Fibroblast of villous mesenchyme (primary cell): ENCODE measurements around the gene PTPRH. TPM values are rescaled to one million over a fixed set of nuclear protein-coding genes. Genes with fewer than 3 reads are reported as not detected.

Experiments used
- DNase-seq: peaks from one replicate; pipeline ENCODE4 v3.0.0-alpha.2; 2010; ENCODE audit warnings: low read depth
- H3K4me3 ChIP-seq: 2 replicates; pipeline ENCODE4 v1.5.1; 2011; ENCODE audit warnings: low read depth, mild to moderate bottlenecking, low read length
- CTCF ChIP-seq: IDR thresholded peaks from 2 replicates; pipeline ENCODE4 v1.5.1; 2012; ENCODE audit warnings: low read depth, mild to moderate bottlenecking, low read length; ENCODE audit not compliant: insufficient read depth
- total RNA-seq: library from RNA; depleted of rRNA; stranded (reverse); fragments of >200 nt; gene quantifications from 2 replicates; pipeline ENCODE4 v1.2.3, GENCODE V29; 2012

PTPRH gene
- total RNA-seq, 1 donor = 3.9 TPM

- no peak for TF ChIP-seq CTCF
- no peak overlapping the region for H3K4me3 ChIP-seq
- DNase-seq = no peak
Observed at GRCh38 chr19:55160986-55161365, 48.3 kb downstream of the PTPRH start.

- peak; percentile 77 for DNase-seq
- peak; percentile 92 for TF ChIP-seq CTCF
- H3K4me3 ChIP-seq = no peak overlapping the region
Observed at GRCh38 chr19:55160128-55160985, 48.9 kb downstream of the PTPRH start.

- peak; percentile 77 for DNase-seq
- TF ChIP-seq CTCF = no peak
- H3K4me3 ChIP-seq = no peak overlapping the region
Observed at GRCh38 chr19:55158848-55159749, 50.2 kb downstream of the PTPRH start.

GRCh38 chr19:55158423-55158822 is 50.9 kb downstream of the PTPRH start:
- TF ChIP-seq CTCF = no peak
- DNase-seq = no peak
- H3K4me3 ChIP-seq = no peak overlapping the region

GRCh38 chr19:55157064-55157908 is 52.0 kb downstream of the PTPRH start, which contains the start of gene TNNI3:
TNNI3 (minus strand) TSS chr19:55157732; CDS start chr19:55157589, 143 bp downstream.
- no peak for DNase-seq
- H3K4me3 ChIP-seq = no peak within 1 kb of the TSS
- TF ChIP-seq CTCF = no peak
